Measurements from ENCODE around the gene CDC42BPA.
A peak's percentile ranks its signal among the peaks of the same experiment; 100 is the strongest.
"Not testable (repeated sequence)": the region's sequence is repeated elsewhere in the genome, so short reads cannot be mapped to it uniquely, and the experiment has no call there.

The CDC42BPA gene

GRCh38 chr1:227062306-227062705 lies 256.0 kb downstream of the CDC42BPA start:
- no peak for DNase-seq (ENCODE audit: low spot score)

- no peak for DNase-seq (ENCODE audit: low spot score)
These were observed 259.2 kb downstream of the CDC42BPA start for GRCh38 chr1:227059076-227059475.

GRCh38 chr1:227058321-227058751 lies 260.0 kb downstream of the CDC42BPA start:
- DNase-seq (ENCODE audit: low spot score) = no peak

- DNase-seq (ENCODE audit: low spot score) = no peak
These were observed 269.0 kb downstream of the CDC42BPA start for GRCh38 chr1:227049253-227049652.

- DNase-seq (ENCODE audit: low spot score) = peak; percentile 40
These were observed 274.5 kb downstream of the CDC42BPA start for GRCh38 chr1:227043755-227044154.

- DNase-seq (ENCODE audit: low spot score) = no peak
These were observed 276.0 kb downstream of the CDC42BPA start for GRCh38 chr1:227042292-227042691.

GRCh38 chr1:227038401-227038800 lies 279.9 kb downstream of the CDC42BPA start:
- DNase-seq (ENCODE audit: low spot score) = no peak

- no peak for DNase-seq (ENCODE audit: low spot score)
These were observed 281.2 kb downstream of the CDC42BPA start for GRCh38 chr1:227037121-227037520.

GRCh38 chr1:227035316-227035715 lies 283.0 kb downstream of the CDC42BPA start:
- no peak for DNase-seq (ENCODE audit: low spot score)

GRCh38 chr1:227033880-227034279 lies 284.4 kb downstream of the CDC42BPA start:
- no peak for DNase-seq (ENCODE audit: low spot score)

- no peak for DNase-seq (ENCODE audit: low spot score)
These were observed 285.9 kb downstream of the CDC42BPA start for GRCh38 chr1:227032396-227032795.

GRCh38 chr1:227016990-227017389 lies 301.3 kb downstream of the CDC42BPA start:
- DNase-seq (ENCODE audit: low spot score) = no peak

- no peak for DNase-seq (ENCODE audit: low spot score)
These were observed 307.6 kb downstream of the CDC42BPA start for GRCh38 chr1:227010645-227011044.

GRCh38 chr1:227009937-227010336 lies 308.4 kb downstream of the CDC42BPA start:
- DNase-seq (ENCODE audit: low spot score) = no peak

- DNase-seq (ENCODE audit: low spot score) = no peak
These were observed 312.0 kb downstream of the CDC42BPA start for GRCh38 chr1:227006226-227006796.

GRCh38 chr1:227004796-227005195 lies 313.5 kb downstream of the CDC42BPA start:
- no peak for DNase-seq (ENCODE audit: low spot score)

GRCh38 chr1:227003165-227003564 lies 315.1 kb downstream of the CDC42BPA start:
- no peak for DNase-seq (ENCODE audit: low spot score)

GRCh38 chr1:227002531-227003049 lies 315.7 kb downstream of the CDC42BPA start:
- DNase-seq (ENCODE audit: low spot score) = no peak

- not testable (repeated sequence) for DNase-seq (ENCODE audit: low spot score)
These were observed 318.7 kb downstream of the CDC42BPA start for GRCh38 chr1:226999579-226999978.

GRCh38 chr1:226995365-226996332 lies 322.6 kb downstream of the CDC42BPA start:
- DNase-seq (ENCODE audit: low spot score) = no peak

GRCh38 chr1:226994586-226995364 lies 323.5 kb downstream of the CDC42BPA start:
- no peak for DNase-seq (ENCODE audit: low spot score)

Measured in RKO (cell line).